Measurements from ENCODE around the gene SOX6.
"Not testable (repeated sequence)": the region's sequence is repeated elsewhere in the genome, so short reads cannot be mapped to it uniquely, and the experiment has no call there.

SOX6 gene

GRCh38 chr11:16356057-16356760 lies at the start of gene SOX6:
SOX6 (minus strand) TSS chr11:16356546; CDS start chr11:16341248, 15,298 bp downstream.
- no peak for FAIRE-seq

- no peak for FAIRE-seq
Measured at GRCh38 chr11:16404781-16405285, 48.5 kb upstream of the SOX6 start.

- no peak for FAIRE-seq
Measured at GRCh38 chr11:16403851-16404250, 47.5 kb upstream of the SOX6 start.

GRCh38 chr11:16403448-16403803 lies 47.1 kb upstream of the SOX6 start:
- FAIRE-seq: no peak

GRCh38 chr11:16402654-16403447 lies 46.5 kb upstream of the SOX6 start:
- FAIRE-seq: no peak

- no peak for FAIRE-seq
Measured at GRCh38 chr11:16397390-16397789, 41.0 kb upstream of the SOX6 start.

- FAIRE-seq: no peak
Measured at GRCh38 chr11:16395601-16396000, 39.3 kb upstream of the SOX6 start.

- no peak for FAIRE-seq
Measured at GRCh38 chr11:16394947-16395346, 38.6 kb upstream of the SOX6 start.

GRCh38 chr11:16393340-16393739 lies 37.0 kb upstream of the SOX6 start:
- no peak for FAIRE-seq

- FAIRE-seq: no peak
Measured at GRCh38 chr11:16392616-16393015, 36.3 kb upstream of the SOX6 start.

GRCh38 chr11:16390826-16391225 lies 34.5 kb upstream of the SOX6 start:
- not testable (repeated sequence) for FAIRE-seq

- no peak for FAIRE-seq
Measured at GRCh38 chr11:16385099-16385498, 28.8 kb upstream of the SOX6 start.

GRCh38 chr11:16382638-16383380 lies 26.5 kb upstream of the SOX6 start:
- no peak for FAIRE-seq

GRCh38 chr11:16382186-16382585 lies 25.8 kb upstream of the SOX6 start:
- no peak for FAIRE-seq

- FAIRE-seq: no peak
Measured at GRCh38 chr11:16380941-16381568, 24.7 kb upstream of the SOX6 start.

GRCh38 chr11:16378906-16379305 lies 22.6 kb upstream of the SOX6 start:
- no peak for FAIRE-seq

- no peak for FAIRE-seq
Measured at GRCh38 chr11:16377746-16378145, 21.4 kb upstream of the SOX6 start.

- FAIRE-seq: not testable (repeated sequence)
Measured at GRCh38 chr11:16375664-16376063, 19.3 kb upstream of the SOX6 start.

GRCh38 chr11:16373768-16374167 lies 17.4 kb upstream of the SOX6 start:
- no peak for FAIRE-seq

GRCh38 chr11:16372355-16372754 lies 16.0 kb upstream of the SOX6 start:
- no peak for FAIRE-seq

GRCh38 chr11:16367252-16367651 lies 10.9 kb upstream of the SOX6 start:
- no peak for FAIRE-seq

- no peak for FAIRE-seq
Measured at GRCh38 chr11:16365581-16366228, 9.4 kb upstream of the SOX6 start.
